HepG2 (cell line): ENCODE results near the gene RPS19.

Source experiments
- FOXP1 ChIP-seq, 2 experiments: fragments of 450-650 bp in 1 of 2; IDR thresholded peaks; 2 replicates each; pipeline ENCODE4 v1.6.1; 2017 to 2018; ENCODE audit warnings: antibody characterized with exemption in 1 of 2
- KAT8 ChIP-seq: IDR thresholded peaks from 2 replicates; pipeline ENCODE4 v1.6.1; 2016; ENCODE audit warnings: missing genetic modification reagents, missing compliant biosample characterization

GRCh38 chr19:41897820-41898219, 37.8 kb downstream of the RPS19 start:
- TF ChIP-seq FOXP1 (IDR thresholded peaks at IDR 0.05), result no peak
- no peak for TF ChIP-seq FOXP1 (CRISPR knock-in tag; IDR thresholded peaks at IDR 0.05)
- no peak for TF ChIP-seq KAT8 (CRISPR knock-in tag)
